Measurements from ENCODE around the gene STPG1. TPM values are rescaled to one million over a fixed set of nuclear protein-coding genes. Genes with fewer than 3 reads are reported as not detected.
A peak's percentile ranks its signal among the peaks of the same experiment; 100 is the strongest.

Gene STPG1
- total and polyA plus RNA-seq, 9 of the 15 experiments (the other 6 are each of a cell fraction or from before 2014, with no cell fraction given) = 5.0 to 11.9 (median 8.3) TPM

DNA sequence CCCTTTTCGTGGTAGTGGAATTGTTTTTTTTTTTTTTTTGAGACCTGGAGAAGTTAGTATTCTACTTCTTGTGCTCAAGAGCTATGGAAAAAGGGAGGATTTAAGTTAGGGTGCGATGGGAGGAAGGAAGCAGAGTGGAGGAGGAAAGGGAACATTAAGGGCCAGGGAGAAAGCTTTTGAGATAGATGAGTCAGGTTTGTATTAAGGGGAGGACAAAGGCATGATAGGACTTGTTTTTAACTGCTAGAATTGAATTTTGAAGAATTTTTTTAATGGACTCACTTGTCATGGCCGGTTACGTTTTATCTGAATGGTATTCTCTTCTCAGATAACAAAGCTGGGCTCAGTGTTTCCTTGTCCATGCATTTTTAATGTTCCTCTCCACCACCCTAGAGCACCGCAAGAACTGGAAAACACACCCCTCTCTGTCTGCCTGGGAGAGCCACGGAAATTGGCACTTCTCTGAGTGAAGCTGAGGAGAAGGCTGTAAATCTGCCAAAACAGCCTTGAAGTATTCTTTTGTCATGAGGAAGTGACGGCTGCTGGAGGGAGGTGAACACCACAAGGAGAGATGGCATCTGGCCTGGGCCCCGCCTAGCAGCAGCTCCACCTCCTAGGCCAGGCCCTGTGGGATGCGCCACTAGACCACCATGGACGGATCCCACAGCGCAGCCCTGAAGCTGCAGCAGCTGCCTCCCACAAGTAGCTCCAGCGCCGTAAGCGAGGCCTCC lies 5.5 kb upstream of the STPG1 start (continued):
- TF ChIP-seq, protein P1, sequence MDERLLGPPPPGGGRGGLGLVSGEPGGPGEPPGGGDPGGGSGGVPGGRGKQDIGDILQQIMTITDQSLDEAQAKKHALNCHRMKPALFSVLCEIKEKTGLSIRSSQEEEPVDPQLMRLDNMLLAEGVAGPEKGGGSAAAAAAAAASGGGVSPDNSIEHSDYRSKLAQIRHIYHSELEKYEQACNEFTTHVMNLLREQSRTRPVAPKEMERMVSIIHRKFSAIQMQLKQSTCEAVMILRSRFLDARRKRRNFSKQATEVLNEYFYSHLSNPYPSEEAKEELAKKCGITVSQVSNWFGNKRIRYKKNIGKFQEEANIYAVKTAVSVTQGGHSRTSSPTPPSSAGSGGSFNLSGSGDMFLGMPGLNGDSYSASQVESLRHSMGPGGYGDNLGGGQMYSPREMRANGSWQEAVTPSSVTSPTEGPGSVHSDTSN (CRISPR knock-in tag; IDR thresholded peaks at IDR 0.05; ENCODE audit: low read depth) = peak; percentile 70
- TF ChIP-seq, protein P1 (tag; conservative IDR thresholded peaks at IDR 0.05; ENCODE audit: low read depth) = peak; percentile 97
- TF ChIP-seq MYNN (IDR thresholded peaks at IDR 0.05) (peak; percentile 43; the same call in 1 of the 2 replicates), MYNN (CRISPR knock-in tag; IDR thresholded peaks at IDR 0.05) (no peak), LEF1 (IDR thresholded peaks at IDR 0.05) (peak; percentile 67), ARHGAP35 (IDR thresholded peaks at IDR 0.05; ENCODE audit: partially characterized antibody) (peak; percentile 69), GATA2 (CRISPR knock-in tag; IDR thresholded peaks at IDR 0.05) (peak; percentile 62; the same call in 1 of the 2 replicates), ELF1 (tag; IDR thresholded peaks at IDR 0.05) (peak; percentile 49; the same call in 1 of the 2 replicates), TEAD4 (IDR thresholded peaks at IDR 0.05; ENCODE audit: low read length) (0 out of 2 replicates have a peak, but pooled peaks have one; percentile 12), TEAD4 (CRISPR knock-in tag; IDR thresholded peaks at IDR 0.05; ENCODE audit: borderline replicate concordance) (no peak), ZKSCAN1 (IDR thresholded peaks at IDR 0.05; ENCODE audit: low read depth, low read length) (peak; percentile 69), TSC22D4 (tag; IDR thresholded peaks at IDR 0.05) (0 out of 2 replicates have a peak, but pooled peaks have one; percentile 42)
- TF ChIP-seq, protein P2, sequence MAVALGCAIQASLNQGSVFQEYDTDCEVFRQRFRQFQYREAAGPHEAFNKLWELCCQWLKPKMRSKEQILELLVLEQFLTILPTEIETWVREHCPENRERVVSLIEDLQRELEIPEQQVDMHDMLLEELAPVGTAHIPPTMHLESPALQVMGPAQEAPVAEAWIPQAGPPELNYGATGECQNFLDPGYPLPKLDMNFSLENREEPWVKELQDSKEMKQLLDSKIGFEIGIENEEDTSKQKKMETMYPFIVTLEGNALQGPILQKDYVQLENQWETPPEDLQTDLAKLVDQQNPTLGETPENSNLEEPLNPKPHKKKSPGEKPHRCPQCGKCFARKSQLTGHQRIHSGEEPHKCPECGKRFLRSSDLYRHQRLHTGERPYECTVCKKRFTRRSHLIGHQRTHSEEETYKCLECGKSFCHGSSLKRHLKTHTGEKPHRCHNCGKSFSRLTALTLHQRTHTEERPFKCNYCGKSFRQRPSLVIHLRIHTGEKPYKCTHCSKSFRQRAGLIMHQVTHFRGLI (CRISPR knock-in tag; IDR thresholded peaks at IDR 0.05) = no peak
- TF ChIP-seq, protein P3, sequence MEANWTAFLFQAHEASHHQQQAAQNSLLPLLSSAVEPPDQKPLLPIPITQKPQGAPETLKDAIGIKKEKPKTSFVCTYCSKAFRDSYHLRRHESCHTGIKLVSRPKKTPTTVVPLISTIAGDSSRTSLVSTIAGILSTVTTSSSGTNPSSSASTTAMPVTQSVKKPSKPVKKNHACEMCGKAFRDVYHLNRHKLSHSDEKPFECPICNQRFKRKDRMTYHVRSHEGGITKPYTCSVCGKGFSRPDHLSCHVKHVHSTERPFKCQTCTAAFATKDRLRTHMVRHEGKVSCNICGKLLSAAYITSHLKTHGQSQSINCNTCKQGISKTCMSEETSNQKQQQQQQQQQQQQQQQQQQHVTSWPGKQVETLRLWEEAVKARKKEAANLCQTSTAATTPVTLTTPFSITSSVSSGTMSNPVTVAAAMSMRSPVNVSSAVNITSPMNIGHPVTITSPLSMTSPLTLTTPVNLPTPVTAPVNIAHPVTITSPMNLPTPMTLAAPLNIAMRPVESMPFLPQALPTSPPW (CRISPR knock-in tag; IDR thresholded peaks at IDR 0.05) = no peak
- TF ChIP-seq, protein P4, sequence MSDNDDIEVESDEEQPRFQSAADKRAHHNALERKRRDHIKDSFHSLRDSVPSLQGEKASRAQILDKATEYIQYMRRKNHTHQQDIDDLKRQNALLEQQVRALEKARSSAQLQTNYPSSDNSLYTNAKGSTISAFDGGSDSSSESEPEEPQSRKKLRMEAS (CRISPR knock-in tag; IDR thresholded peaks at IDR 0.05) = peak; percentile 70
- TF ChIP-seq, protein P5, sequence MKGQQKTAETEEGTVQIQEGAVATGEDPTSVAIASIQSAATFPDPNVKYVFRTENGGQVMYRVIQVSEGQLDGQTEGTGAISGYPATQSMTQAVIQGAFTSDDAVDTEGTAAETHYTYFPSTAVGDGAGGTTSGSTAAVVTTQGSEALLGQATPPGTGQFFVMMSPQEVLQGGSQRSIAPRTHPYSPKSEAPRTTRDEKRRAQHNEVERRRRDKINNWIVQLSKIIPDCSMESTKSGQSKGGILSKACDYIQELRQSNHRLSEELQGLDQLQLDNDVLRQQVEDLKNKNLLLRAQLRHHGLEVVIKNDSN (CRISPR knock-in tag; IDR thresholded peaks at IDR 0.05) = 0 out of 2 replicates have a peak, but pooled peaks have one; percentile 30
- TF ChIP-seq, protein P6, sequence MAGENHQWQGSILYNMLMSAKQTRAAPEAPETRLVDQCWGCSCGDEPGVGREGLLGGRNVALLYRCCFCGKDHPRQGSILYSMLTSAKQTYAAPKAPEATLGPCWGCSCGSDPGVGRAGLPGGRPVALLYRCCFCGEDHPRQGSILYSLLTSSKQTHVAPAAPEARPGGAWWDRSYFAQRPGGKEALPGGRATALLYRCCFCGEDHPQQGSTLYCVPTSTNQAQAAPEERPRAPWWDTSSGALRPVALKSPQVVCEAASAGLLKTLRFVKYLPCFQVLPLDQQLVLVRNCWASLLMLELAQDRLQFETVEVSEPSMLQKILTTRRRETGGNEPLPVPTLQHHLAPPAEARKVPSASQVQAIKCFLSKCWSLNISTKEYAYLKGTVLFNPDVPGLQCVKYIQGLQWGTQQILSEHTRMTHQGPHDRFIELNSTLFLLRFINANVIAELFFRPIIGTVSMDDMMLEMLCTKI (IDR thresholded peaks at IDR 0.05; ENCODE audit: partially characterized antibody) = no peak
- TF ChIP-seq, protein P7, sequence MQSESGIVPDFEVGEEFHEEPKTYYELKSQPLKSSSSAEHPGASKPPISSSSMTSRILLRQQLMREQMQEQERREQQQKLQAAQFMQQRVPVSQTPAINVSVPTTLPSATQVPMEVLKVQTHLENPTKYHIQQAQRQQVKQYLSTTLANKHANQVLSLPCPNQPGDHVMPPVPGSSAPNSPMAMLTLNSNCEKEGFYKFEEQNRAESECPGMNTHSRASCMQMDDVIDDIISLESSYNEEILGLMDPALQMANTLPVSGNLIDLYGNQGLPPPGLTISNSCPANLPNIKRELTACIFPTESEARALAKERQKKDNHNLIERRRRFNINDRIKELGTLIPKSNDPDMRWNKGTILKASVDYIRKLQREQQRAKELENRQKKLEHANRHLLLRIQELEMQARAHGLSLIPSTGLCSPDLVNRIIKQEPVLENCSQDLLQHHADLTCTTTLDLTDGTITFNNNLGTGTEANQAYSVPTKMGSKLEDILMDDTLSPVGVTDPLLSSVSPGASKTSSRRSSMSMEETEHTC (IDR thresholded peaks at IDR 0.05) = peak; percentile 44; the same call in 1 of the 2 replicates
